GM18498 (cell line): ENCODE data around the gene IL36G.

Source experiments
- ATAC-seq: cut with Tn5 transposase; IDR thresholded peaks from one replicate; pipeline ENCODE4 v1.9.1; 2021; ENCODE audit warnings: mild to moderate bottlenecking, moderate library complexity; ENCODE audit not compliant: unreplicated experiment

The IL36G gene

GRCh38 chr2:112972423-112973086, 5.3 kb upstream of the IL36G start:
- no peak for ATAC-seq

GRCh38 chr2:112973156-112973555, 4.7 kb upstream of the IL36G start:
- ATAC-seq = no peak

GRCh38 chr2:112979731-112980130, 1.9 kb downstream of the IL36G start:
- ATAC-seq = no peak

- ATAC-seq = no peak
These were observed 2.7 kb downstream of the IL36G start for GRCh38 chr2:112980537-112980936.

- no peak for ATAC-seq
These were observed 7.3 kb downstream of the IL36G start for GRCh38 chr2:112985090-112985489.

- no peak for ATAC-seq
These were observed 11.8 kb downstream of the IL36G start for GRCh38 chr2:112989611-112990010.

- no peak for ATAC-seq
These were observed 16.0 kb downstream of the IL36G start for GRCh38 chr2:112993831-112994230.

- no peak for ATAC-seq
These were observed 16.8 kb downstream of the IL36G start for GRCh38 chr2:112994648-112995047.

GRCh38 chr2:112995346-112995920, 17.6 kb downstream of the IL36G start:
- ATAC-seq = no peak

- no peak for ATAC-seq
These were observed 18.8 kb downstream of the IL36G start for GRCh38 chr2:112996635-112997034.

- ATAC-seq = no peak
These were observed 19.3 kb downstream of the IL36G start for GRCh38 chr2:112997151-112997550.

- ATAC-seq = no peak
These were observed 22.6 kb downstream of the IL36G start for GRCh38 chr2:113000436-113000835.

- ATAC-seq = no peak
These were observed 24.9 kb downstream of the IL36G start for GRCh38 chr2:113002677-113003076.

GRCh38 chr2:113005030-113005509, 27.3 kb downstream of the IL36G start, which contains the start of gene IL36A:
Gene IL36A (plus strand): TSS chr2:113005459. CDS start chr2:113005872, 413 bp downstream.
- no peak for ATAC-seq

GRCh38 chr2:113007250-113007649, 29.4 kb downstream of the IL36G start:
- ATAC-seq = no peak

- no peak for ATAC-seq
These were observed 31.8 kb downstream of the IL36G start for GRCh38 chr2:113009622-113010021.

- no peak for ATAC-seq
These were observed 32.3 kb downstream of the IL36G start for GRCh38 chr2:113010088-113010487.

GRCh38 chr2:113011108-113011507, 33.3 kb downstream of the IL36G start:
- no peak for ATAC-seq

- ATAC-seq = no peak
These were observed 34.9 kb downstream of the IL36G start for GRCh38 chr2:113012436-113013335.

GRCh38 chr2:113013336-113013661, 35.5 kb downstream of the IL36G start:
- no peak for ATAC-seq

GRCh38 chr2:113014067-113014466, 36.3 kb downstream of the IL36G start:
- ATAC-seq = no peak

- no peak for ATAC-seq
These were observed 37.2 kb downstream of the IL36G start for GRCh38 chr2:113015042-113015441.
